MCF 10A (cell line): Measurements from ENCODE around the gene C8A. TPM values are rescaled to one million over a fixed set of nuclear protein-coding genes. Genes with fewer than 3 reads are reported as not detected.

ENCODE experiments used
- BruUV-seq: library from RNA; stranded (reverse); fragments of 400-500 nt; replicated peaks from 2 replicates; lab custom pipeline; 2021; lab: Mats Ljungman, UMichigan
- CTCF ChIA-PET: fragments of 300-600 bp; sonication (Branson Sonifier 250); formaldehyde crosslinking; extraction: SDS; loops from one replicate; lab custom pipeline; 2021; ENCODE audit warnings: antibody characterized with exemption, inconsistent platforms; lab: Yijun Ruan, JAX
- POLR2A ChIA-PET: fragments of 300-600, 350-650 bp; sonication (Branson Sonifier 250); formaldehyde crosslinking; extraction: SDS; loops from one replicate; lab custom pipeline; 2020; ENCODE audit warnings: antibody characterized with exemption, inconsistent platforms; lab: Yijun Ruan, JAX
- DNase-seq: peaks from one replicate; pipeline ENCODE4 v3.0.0-alpha.2; 2018; ENCODE audit not compliant: unreplicated experiment
- H3K27ac Mint-ChIP-seq: one replicate; pipeline ENCODE4 v1.8.0; 2022; ENCODE audit warnings: mild to moderate bottlenecking, low read depth, mixed read lengths; ENCODE audit not compliant: unreplicated experiment
- H3K27me3 Mint-ChIP-seq: one replicate; pipeline ENCODE4 v1.8.0; 2022; ENCODE audit warnings: mixed read lengths; ENCODE audit not compliant: insufficient read depth, unreplicated experiment
- H3K36me3 Mint-ChIP-seq: one replicate; pipeline ENCODE4 v1.8.0; 2022; ENCODE audit warnings: mild to moderate bottlenecking, moderate library complexity, mixed read lengths; ENCODE audit not compliant: insufficient read depth, unreplicated experiment
- H3K4me1 Mint-ChIP-seq: one replicate; pipeline ENCODE4 v1.8.0; 2022; ENCODE audit warnings: mixed read lengths; ENCODE audit not compliant: insufficient read depth, unreplicated experiment
- H3K4me3 Mint-ChIP-seq: one replicate; pipeline ENCODE4 v1.8.0; 2022; ENCODE audit warnings: mild to moderate bottlenecking, moderate library complexity, mixed read lengths; ENCODE audit not compliant: unreplicated experiment
- H3K9me3 Mint-ChIP-seq: one replicate; pipeline ENCODE4 v1.8.0; 2022; ENCODE audit warnings: mixed read lengths; ENCODE audit not compliant: unreplicated experiment
- intact Hi-C: fragments of 100-400 bp; cut with micrococcal nuclease; formaldehyde crosslinking; loops from 2 replicates; pipeline ENCODE4 v1.14.1; 2022
- total RNA-seq: library from RNA; stranded (reverse); gene quantifications from 2 replicates; pipeline ENCODE4 v1.2.3, GENCODE V29; 2022
- TF ChIP-seq, protein P1 (sequence below): fragments of 200-600 bp; IDR thresholded peaks from one replicate; pipeline ENCODE4 v1.8.0; 2022; ENCODE audit warnings: antibody characterized with exemption, mild to moderate bottlenecking; ENCODE audit not compliant: unreplicated experiment

Gene C8A
- total RNA-seq, 1 experiment from 2014 or later: not detected

DNA sequence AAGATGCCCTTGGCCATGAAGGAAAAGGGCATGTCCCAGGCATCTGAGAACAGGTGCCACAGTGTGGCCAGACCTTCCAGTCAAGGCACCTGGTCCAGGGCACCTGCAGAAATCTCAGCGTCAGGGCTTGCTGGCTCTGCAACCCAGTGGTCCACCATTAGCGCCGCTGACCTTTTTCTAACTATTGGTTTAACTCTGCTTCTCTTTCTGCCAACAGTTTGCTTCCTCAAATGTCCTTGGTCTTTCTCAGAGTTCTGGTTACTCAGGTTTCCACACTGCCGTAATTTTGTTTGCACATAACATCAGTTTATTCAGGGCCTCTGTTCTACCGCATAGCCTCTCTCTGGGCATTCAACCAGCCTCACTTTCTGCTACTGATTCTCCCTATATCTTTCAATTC is 18.9 kb upstream of the C8A start:
- no TSS peak for BruUV-seq
- POLR2A ChIA-PET: no interaction called here
- no peak for DNase-seq
- Mint-ChIP-seq H3K27ac (no peak overlapping the region), H3K9me3 (no peaks in the 10 kb centered on the region), H3K36me3 (no peaks in the 10 kb centered on the region), H3K4me3 (no peak overlapping the region), H3K27me3 (no peaks in the 10 kb centered on the region), H3K4me1 (peaks cover 16% of the 10 kb centered on the region)
- CTCF ChIA-PET: interaction anchor here (0.6 to 1.3 kb wide), 2 partner anchors 32 to 1319 kb away, joined by 3 to 7 read pairs; no protein-coding TSS in a partner anchor
- intact Hi-C loops: no loop called here
- TF ChIP-seq, protein P1, sequence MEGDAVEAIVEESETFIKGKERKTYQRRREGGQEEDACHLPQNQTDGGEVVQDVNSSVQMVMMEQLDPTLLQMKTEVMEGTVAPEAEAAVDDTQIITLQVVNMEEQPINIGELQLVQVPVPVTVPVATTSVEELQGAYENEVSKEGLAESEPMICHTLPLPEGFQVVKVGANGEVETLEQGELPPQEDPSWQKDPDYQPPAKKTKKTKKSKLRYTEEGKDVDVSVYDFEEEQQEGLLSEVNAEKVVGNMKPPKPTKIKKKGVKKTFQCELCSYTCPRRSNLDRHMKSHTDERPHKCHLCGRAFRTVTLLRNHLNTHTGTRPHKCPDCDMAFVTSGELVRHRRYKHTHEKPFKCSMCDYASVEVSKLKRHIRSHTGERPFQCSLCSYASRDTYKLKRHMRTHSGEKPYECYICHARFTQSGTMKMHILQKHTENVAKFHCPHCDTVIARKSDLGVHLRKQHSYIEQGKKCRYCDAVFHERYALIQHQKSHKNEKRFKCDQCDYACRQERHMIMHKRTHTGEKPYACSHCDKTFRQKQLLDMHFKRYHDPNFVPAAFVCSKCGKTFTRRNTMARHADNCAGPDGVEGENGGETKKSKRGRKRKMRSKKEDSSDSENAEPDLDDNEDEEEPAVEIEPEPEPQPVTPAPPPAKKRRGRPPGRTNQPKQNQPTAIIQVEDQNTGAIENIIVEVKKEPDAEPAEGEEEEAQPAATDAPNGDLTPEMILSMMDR: no peak

GRCh38 chr1:56836359-56836758 is 18.2 kb upstream of the C8A start:
- ChIA-PET POLR2A (no interaction called here), CTCF (interaction anchor here (1.0 to 1.3 kb wide), 2 partner anchors 33 to 1330 kb away, joined by 3 to 7 read pairs; no protein-coding TSS in a partner anchor)
- TF ChIP-seq, protein P1: no peak
- H3K36me3 Mint-ChIP-seq: no peaks in the 10 kb centered on the region
- DNase-seq: no peak
- no TSS peak for BruUV-seq
- H3K4me1 Mint-ChIP-seq: peaks cover 16% of the 10 kb centered on the region
- no peaks in the 10 kb centered on the region for H3K9me3 Mint-ChIP-seq
- no peak overlapping the region for H3K27ac Mint-ChIP-seq
- intact Hi-C loops: no loop called here
- H3K4me3 Mint-ChIP-seq: no peak overlapping the region
- H3K27me3 Mint-ChIP-seq: no peaks in the 10 kb centered on the region

GRCh38 chr1:56837244-56837939 is 17.2 kb upstream of the C8A start:
- POLR2A ChIA-PET: no interaction called here
- TF ChIP-seq, protein P1: no peak
- Mint-ChIP-seq H3K4me3 (no peak overlapping the region), H3K27ac (no peak overlapping the region), H3K9me3 (no peaks in the 10 kb centered on the region), H3K27me3 (no peaks in the 10 kb centered on the region), H3K4me1 (peaks cover 6% of the 10 kb centered on the region), H3K36me3 (no peaks in the 10 kb centered on the region)
- intact Hi-C loops: no loop called here
- no TSS peak for BruUV-seq
- DNase-seq: no peak
- CTCF ChIA-PET: interaction anchor here (0.6 to 1.0 kb wide), 4 partner anchors 402 to 1663 kb away, joined by 3 read pairs; no protein-coding TSS in a partner anchor

DNA sequence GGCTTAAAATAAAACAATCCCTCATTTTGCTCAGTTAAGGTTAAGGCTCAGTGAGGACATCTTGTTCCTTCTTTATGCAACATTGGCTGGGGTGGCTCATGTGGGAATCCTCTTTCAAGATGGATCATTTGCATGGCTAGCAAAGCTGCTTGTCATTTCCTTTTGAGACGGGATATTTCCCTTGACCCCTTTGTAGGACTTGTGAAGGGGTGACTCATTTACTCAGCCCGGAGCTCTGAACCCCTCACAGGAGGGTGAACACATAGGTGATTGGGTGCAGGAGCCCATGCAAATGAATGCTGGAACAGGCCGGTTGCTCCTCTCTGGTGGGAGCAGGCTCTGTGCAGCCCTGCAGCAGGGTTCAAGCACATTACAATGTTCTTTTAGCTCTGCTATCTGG is 15.8 kb upstream of the C8A start:
- Mint-ChIP-seq H3K4me1 (no peaks in the 10 kb centered on the region), H3K4me3 (no peak overlapping the region), H3K27me3 (no peaks in the 10 kb centered on the region), H3K36me3 (no peaks in the 10 kb centered on the region), H3K27ac (no peak overlapping the region), H3K9me3 (no peaks in the 10 kb centered on the region)
- intact Hi-C loops: no loop called here
- ChIA-PET CTCF (interaction anchor here (0.6 to 1.4 kb wide), 3 partner anchors 17 to 502 kb away, joined by 3 read pairs; no protein-coding TSS in a partner anchor), POLR2A (no interaction called here)
- BruUV-seq: no TSS peak
- no peak for DNase-seq
- TF ChIP-seq, protein P1: no peak
